NCI-H128 (cell line): ENCODE results near the gene HNRNPM.

ENCODE experiments used
- DNase-seq: peaks from one replicate; lab custom pipeline; 2025; ENCODE audit not compliant: unreplicated experiment; lab: John Stamatoyannopoulos, UW

The HNRNPM gene

DNA sequence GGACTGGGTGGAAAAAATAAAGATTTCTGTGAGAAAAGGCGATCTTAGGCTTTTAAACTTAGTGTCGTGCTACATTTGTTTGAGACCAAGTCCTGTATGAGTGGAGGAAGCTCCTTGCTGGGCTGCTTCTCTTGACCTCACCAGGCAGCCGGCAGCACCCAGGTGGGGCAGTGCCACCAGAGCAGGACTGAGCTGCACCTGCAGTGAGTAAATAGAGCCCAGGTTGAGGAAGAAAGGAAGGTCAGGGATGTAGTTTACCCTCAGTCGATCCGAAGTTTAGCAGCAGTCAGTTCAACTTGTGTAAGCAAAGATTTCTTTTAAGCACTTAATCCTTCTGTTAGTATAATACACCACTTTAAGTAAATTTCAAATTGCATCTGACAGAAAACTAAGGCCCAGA lies 13.6 kb downstream of the HNRNPM start:
- DNase-seq = no peak

DNA sequence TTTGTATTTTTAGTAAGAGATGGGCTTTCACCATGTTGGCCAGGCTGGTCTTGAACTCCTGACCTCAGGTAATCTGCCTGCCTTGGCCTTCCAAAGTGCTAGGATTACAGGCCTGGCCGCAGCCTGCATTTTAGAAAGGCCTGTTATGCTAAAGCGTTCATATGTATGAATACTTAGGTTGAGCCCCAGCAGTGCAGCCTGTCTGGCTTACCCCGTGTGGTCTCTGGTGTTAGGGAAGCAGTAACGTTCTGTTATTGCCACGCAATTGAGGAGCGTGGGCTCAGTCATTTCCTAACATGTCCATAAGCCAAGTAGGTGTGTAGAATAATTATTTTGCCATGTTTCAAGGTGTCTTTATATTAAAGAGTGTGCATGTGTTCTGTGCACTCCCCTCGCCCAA lies 14.3 kb downstream of the HNRNPM start:
- DNase-seq = no peak

DNA sequence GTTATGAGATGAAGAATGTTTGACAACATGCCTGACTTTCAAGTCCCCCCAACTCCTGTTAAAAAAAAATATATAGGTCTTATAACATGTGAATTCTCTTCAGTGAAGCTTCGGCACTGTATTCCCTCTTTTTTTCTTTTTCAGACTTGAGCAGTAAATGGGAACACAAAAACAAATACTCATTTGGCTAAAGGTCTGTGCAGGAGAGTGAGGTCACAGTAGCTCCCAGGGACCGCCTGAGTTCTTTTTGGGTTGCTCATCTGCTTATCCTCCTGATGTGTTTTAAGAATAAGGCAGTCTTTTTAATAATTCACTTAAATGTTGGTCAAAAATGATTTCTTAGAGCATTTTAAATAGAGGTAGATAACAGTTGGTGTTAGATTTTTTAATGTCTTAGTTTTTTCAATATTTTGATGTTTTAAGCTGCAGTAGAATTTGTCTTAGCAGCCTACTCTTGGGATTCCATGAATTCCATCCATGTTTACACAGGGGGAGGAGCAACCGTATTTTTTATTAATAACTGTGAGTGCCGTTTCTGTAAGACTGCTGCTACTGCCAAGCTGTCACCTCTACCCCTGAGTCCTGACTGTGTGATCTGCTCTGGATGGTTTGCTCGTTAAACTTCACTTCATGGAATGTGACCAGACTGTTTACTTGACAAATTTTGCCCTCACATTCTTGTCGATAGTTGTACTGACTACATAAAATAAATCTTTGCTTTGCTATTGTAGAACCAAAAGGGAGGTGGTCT lies 14.9 kb downstream of the HNRNPM start:
- DNase-seq = no peak

DNA sequence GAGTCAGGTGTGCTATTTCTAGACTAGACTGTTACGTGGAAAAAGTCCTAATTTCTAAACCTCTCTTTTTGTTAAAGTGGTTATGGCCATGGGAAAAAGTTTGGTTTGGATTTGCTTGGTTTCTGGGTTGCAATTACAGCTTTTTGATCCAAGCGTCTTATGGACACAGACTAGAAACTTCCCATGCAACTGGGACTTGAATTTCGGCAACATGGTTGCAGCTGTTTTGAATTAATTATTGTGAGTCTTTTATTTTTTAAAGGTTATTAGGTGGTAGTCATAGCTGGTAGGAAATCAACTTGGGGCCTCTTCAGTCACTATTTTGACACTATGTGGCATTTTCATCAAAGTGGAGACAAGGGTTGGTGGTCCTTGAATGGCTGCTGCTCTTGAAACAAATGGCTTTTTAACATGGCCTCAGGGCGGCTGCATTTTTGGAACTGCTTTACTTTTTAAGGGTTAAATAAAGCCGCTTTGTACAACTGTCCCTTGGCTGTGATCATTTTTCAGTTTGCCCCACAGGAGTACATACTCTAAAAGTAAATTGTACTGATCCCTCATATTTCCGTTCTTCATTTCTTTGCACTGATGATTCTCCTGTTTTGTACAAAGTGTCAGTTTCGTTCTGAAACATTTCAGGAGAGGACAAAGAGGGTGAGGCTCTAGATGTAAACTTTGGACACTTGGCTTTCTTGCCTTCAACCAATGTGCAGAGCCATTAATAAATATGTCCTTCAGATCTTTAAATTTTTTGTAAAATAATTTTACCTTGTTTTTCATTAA lies 15.9 kb downstream of the HNRNPM start:
- DNase-seq = no peak

DNA sequence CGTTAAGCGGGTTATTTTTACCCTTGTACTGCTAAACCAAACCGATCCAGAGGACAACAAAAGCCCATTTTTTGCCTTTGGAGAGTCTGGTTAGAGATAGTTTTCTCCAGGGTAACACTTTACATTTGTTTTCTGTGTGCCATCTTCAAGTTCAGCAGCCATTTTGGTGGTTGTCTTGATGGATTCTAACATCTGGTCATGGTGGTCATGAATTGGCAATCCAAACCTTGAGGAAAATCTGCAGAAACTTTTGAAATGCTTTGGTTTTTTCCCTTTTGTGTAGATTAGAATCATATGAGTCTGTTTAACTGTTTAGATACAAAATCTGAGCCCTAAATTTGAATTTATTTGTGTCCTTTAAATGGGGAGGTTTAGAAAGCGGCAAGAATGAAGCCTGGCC lies 16.6 kb downstream of the HNRNPM start:
- no peak for DNase-seq

DNA sequence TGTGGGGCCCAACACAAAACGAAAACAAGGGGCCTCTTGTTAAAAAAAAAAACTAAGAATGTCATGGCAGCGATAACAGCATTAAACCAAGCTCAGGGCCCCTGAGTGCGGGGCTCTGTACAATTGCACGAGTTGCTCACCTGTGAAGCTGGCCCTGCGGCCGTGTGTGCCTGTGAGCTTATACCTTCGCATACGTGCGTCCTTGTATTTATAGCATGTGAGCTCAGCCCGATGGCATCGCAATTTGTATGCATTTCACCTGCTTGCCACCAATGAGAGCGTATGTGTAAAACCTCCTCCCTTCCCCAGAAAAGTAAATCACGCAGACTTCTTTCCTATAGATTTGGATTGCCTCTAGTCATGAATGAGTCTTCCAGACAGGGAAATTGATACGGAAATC lies 17.1 kb downstream of the HNRNPM start:
- DNase-seq = no peak

DNA sequence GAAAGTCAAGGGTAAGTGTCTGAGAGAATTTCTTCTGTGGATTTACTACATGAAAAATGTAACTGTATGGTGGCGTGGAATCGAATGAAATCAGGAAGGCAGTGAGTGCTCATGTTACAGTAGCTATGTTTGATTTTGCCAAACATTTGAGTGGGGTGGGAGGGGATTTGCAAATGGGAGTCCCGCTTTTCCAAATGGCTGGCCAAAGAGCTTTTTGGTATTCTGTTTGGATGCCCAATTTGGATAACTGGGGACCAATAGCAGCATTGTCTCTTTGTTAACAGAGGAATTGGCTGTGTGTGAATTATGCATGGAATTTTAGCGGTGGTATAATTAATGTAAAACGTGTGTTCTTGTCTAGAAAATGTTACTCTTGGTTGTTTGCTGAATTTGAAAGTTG lies 17.8 kb downstream of the HNRNPM start:
- DNase-seq = no peak

DNA sequence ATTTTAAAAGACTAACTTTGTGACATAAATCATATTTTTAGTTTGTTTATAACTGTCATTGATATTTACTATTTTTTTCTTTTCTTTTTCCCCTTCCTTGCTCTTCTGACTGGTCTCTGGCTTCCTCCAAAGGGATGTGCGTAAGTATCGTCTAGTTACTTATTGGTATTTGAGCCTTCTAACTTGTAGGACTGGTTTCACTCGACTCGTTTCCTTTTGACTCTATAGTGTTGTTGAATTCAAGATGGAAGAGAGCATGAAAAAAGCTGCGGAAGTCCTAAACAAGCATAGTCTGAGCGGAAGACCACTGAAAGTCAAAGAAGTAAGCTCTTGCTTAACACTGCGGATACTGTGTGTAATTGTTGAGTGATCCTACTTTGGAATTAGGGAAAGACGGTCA lies 18.6 kb downstream of the HNRNPM start:
- no peak for DNase-seq

DNA sequence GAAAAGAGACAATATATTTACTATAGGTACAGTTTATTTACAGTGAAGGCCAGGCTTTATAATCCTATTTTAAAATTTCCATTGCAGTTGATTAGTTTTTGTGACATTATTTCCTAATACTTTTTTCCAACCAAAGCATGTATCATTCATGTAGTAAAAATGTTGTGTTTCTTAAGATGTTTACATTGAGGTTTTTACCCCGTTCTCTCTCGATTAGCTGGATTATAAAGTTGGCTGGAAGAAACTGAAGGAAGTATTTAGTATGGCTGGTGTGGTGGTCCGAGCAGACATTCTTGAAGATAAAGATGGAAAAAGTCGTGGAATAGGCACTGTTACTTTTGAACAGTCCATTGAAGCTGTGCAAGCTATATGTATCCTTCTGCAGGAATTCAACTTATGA lies 21.2 kb downstream of the HNRNPM start:
- DNase-seq = no peak

DNA sequence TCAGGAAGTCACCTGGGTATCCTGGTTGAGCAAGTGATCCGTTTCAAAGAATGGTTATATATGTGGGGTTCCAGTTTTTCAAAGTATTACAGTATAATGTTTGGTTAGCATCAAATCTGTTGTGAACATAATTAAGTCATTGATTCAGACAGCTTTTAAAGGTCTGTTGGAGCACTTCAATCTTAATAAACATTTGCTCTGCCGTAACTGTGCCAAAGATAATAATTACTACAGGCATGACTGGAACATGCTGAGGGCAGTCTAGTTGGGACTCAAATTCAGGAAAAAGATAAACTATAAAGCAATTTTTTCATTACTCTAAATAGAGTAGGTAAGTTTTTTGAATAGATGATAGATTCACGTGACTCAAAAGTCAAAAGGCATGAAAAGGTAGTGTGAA lies 23.3 kb downstream of the HNRNPM start:
- DNase-seq = no peak

DNA sequence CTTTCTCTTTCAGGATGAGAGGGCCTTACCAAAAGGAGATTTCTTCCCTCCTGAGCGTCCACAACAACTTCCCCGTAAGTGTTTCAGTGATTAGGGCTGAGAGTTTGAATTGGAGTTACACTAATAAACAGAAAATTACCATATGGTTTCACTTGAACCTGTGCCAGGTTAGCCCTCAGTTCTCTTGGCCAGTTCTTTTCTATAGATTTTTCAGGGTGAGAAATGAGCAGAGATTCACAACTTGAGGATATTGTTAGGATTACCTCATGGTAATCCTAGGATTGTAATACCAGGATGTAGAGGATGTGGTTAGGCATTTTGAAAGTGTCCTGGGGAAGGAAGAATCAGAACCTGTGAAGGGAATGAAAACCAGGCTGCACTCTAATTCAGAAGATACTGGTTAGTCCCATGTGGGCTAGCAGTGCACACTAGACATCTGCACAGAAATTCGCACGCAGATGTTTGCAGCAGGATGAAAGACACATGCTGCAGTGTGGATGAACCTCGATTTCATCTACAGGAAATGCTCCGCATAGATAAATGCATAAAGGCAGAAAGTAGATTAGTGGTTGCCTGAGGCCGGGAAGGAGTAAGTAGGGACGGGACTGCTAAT lies 24.1 kb downstream of the HNRNPM start:
- no peak for DNase-seq

DNA sequence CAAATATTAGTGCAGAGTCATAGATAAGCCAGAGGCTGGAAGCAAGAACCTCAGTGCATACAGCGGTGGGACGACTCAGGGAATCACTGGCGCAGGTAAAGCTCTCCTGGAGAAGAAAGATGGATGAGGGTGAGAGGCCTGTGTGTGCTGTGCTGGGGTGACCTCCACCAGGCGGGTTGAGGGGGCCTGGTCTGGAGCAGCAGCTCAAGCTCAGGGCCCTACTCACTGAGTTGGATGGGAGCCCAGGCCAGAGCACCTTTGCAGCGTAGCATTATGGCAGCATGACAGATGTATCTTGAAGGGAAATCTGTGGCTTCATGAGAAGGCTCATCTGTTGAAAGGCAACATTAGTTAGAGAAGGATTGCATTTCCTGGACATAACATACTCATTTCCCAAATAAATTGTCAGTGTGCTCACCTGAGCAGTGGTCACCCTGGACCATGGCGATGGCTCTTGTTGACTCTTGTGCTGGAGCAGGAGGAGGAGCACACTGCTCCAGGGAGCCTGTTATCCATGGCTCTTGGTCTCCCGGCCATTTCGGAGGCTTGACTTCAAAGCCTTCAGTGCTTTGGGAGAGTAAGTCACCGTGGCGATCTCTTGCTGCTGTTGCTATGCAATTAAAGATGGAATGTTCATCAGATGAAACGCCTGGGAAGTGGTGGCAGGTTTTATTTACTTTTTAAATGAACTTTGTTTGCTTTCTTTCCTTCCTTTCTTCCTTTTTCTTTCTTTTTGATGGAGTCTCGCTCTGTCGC lies 25.0 kb downstream of the HNRNPM start:
- DNase-seq = no peak

DNA sequence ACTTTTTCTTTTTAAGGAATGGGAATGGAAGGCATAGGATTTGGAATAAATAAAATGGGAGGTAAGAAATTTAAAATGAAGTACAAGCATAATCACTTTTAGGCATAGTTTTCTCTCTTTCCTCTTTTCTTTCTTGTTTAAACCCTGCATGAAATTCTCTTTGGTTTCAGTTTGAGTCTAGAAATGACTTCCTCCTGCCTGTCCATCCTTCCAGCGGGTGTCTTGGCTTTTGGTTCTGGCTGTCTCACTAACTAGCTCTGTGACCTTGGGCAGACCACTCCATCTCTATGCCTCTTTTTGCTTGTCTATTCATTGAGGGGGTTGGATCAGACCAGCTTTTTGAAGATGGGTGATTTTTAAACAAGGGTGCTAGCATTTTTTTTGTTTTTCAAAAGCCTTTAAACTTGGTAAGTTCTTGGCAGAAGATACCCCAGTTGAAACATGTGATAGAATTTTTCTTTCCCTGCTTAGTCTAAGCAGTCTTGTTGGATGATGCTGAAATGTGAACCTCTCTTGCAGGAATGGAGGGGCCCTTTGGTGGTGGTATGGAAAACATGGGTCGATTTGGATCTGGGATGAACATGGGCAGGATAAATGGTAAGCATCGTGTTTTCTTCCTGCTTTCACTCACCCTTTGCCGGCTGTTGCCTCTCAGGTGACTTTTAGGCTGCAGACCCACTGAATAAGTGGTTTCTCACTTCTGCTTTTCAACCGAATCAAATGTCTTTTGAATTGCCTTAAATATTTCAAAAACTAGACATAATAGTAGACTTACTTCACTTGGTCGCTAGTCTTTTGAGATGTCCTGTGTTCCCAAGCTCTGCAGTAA lies 29.1 kb downstream of the HNRNPM start:
- no peak for DNase-seq

DNA sequence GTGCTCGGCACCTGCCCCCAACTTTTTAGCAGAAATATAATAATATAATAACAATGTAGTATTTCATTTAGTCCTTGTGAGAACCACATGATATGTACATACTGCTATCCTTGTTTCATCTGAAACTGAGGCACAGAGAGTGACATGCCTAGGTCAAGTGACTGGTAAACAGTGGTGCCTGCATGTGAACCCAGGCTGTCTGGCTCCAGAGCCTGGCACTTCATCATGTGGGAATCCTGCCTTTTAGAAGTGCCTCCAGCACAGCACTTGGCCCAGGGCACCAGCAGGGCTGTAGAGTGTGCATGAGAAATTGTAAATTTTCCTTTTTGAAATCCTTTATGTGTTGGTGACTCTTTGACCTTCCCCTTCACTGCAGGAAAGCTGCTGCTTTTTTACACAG lies 30.2 kb downstream of the HNRNPM start:
- no peak for DNase-seq

DNA sequence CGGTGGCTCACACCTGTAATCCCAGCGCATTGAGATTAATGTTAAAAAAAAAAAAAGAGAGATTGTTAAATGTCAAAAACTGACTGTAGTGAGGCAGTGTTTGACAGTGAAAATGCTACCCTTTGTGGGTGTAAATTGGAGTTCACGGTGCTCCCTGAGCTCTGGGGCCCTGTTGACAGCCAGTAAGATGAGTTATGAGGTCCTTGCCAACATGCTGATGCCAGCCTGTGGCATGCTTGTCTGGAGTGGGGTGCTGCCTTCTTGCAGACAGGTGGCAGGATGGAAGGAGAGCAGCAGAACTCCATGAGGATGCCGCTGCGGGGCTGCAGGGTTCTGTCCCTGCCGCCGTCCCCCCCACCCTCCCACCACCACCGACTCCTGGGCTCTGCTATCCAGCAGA lies 31.7 kb downstream of the HNRNPM start:
- DNase-seq = no peak

DNA sequence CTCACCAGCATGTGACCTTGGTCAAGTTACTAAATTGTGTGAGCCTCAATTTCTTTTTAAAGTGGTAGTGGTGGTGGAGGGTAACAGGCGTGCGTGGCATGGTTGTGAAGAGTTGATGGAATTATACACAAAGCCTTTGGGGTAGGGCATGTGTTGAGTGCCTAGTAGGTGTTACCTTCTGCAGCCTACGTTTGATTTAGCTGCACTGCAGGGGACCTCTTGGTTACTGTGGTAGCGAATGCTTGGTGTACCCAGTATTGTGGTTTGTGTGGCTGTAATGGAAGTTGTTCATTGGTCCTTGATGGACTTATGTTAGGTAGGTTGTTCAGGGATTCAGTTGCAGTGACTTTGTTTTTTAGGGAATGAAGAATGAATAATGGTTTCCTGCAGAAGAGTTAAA lies 33.1 kb downstream of the HNRNPM start:
- DNase-seq = no peak

DNA sequence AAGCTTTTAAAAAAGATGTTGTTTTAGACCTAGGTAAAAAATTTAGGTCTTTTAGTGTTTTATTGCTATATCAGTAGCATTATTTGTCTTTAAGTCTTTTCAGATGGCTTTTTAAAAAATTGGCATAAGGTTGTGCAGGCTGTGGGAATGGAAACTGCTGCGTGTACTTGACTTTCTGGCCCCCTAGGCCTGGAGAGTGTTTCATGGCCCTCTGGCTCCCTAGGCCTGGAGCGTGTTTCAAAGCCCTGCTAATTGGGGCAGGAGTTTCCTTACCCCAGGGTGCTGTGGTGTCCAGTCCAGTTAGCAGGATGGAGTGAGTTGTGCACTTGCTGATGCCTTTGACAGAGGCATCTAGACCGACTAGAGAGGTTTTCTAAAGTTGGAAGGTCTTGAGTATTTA lies 33.8 kb downstream of the HNRNPM start:
- no peak for DNase-seq

DNA sequence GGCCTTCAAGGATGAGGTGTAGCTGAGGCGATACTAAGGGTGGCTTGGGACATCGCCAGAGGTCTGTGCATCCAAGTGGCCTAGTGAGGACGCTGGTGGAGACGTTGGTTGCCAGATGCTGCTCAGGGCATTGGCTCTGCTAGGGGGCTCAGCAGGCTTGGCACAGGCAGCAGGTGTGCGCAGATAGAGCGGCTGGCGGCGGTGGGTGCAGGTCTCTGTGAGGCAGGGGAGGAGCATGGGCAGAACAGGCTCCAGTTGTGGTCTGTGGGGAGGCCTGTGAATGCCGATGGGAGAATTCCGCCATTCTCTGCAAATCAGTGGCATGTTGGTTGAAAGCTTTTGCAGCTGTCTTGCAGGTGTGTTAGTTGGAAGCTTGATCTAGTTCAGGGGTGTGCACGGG lies 36.4 kb downstream of the HNRNPM start:
- DNase-seq = no peak

DNA sequence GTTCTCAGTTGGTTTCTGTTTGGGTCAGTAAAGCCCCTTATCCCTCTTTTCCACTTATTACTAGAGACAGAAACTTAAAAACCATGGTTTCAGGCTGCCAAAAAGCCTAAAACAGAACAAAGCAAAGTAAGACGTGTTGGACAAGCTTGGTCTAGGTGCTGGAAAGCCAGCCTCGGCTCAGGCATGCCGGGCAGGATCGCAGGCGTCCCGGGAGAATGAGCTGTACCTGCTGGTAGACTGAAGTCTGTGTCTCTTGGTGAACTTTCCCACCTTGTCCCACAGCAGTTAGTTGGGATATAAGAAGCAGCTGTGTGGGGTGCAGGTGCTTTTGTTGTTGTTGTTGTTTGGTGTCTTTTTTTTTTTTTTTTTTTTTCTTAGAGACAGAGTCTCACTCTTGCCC lies 36.8 kb downstream of the HNRNPM start:
- no peak for DNase-seq

DNA sequence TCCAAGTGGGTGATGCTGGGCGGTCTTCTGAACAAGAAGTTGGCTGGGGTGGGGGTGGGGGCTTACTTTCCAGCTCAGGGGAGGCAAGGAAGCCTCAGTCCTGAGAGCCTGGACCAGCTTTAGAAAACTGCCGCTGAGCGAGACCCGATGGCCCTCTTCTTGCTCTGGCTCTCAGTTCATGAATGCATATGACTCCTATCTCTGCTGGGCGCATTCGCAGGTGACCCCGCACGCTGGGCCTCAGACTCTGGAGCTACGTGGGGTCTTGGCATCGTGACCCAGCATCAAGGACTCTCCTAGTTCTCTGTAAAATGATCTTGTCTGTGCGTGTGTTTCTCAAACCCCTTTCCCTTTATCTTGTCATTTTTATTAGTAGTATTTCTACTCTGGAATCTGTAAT lies 37.9 kb downstream of the HNRNPM start:
- DNase-seq = no peak

DNA sequence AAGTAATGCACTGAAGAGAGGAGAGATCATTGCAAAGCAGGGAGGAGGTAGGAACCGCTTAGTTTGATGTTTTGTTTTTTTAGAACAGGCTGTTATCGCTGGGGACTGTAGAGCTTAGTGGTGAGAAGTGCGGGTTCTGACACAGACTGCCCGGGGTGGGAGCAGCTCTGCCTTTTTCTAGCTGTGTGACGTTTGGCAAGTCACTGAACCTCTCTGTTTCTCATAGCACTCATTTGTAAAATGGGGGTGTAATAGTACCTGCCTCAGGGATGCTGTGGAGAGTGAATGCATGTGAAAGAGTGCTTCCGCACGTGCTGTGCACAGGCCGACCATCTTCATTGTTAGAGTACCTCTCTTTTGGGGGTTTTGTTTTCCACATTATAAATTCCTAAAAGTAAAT lies 38.4 kb downstream of the HNRNPM start:
- DNase-seq = no peak
